ENCODE data around the gene TNK2. TPM values are rescaled to one million over a fixed set of nuclear protein-coding genes. Genes with fewer than 3 reads are reported as not detected.

Gene TNK2
- total RNA-seq, 3 donors from 2014 or later (not counting 1 experiment from before 2014, with no cell fraction given): 169 to 207 (median 171) TPM

DNA sequence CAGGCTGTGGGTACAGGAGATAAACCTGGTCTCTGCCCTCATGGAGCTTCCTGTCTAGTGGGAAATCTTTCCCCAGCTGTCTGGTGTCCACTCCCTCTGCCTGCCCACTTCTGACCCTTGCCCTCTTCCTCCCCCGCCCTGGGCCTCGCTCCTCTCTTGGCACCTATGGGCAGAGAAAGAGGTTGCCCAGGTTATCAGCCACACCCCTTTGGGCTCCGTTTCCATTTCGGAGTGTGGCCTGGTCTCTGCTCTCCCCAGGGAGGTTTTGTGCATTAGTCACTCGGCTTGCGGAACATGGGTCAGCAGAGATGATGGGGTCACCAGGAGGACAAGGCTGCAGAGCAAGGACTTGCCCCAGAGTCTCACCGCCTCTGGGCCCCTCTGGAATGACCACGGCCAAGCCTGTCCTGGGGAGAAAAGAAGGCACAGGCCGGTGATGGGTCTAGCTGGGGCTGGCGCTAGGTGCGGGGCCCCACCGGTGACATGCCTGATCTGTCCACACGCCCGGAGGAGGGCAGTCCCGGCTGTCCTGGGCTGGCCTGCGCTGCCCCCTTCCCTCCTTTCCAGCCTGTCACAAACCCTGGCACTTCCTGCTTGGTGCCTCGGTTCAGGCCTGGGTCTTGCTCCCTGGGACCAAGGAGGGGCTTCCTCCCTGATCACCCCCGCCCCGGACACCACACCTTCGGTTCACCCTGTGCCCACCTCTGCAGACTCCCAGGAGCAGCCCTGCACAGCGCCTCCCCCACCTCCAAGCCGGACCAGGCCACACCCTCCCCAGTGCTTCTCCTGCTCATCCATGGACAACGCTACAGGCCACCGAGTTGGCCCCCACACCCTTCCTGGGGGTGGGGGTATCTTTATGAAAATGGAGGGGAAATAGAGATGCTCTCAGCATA lies 61.0 kb downstream of the TNK2 start:
- TF ChIP-seq, protein P1, sequence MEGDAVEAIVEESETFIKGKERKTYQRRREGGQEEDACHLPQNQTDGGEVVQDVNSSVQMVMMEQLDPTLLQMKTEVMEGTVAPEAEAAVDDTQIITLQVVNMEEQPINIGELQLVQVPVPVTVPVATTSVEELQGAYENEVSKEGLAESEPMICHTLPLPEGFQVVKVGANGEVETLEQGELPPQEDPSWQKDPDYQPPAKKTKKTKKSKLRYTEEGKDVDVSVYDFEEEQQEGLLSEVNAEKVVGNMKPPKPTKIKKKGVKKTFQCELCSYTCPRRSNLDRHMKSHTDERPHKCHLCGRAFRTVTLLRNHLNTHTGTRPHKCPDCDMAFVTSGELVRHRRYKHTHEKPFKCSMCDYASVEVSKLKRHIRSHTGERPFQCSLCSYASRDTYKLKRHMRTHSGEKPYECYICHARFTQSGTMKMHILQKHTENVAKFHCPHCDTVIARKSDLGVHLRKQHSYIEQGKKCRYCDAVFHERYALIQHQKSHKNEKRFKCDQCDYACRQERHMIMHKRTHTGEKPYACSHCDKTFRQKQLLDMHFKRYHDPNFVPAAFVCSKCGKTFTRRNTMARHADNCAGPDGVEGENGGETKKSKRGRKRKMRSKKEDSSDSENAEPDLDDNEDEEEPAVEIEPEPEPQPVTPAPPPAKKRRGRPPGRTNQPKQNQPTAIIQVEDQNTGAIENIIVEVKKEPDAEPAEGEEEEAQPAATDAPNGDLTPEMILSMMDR (IDR thresholded peaks at IDR 0.05): no peak
- no peaks in the 10 kb centered on the region for H3K9me3 ChIP-seq (ENCODE audit: control insufficient read depth, insufficient read depth, low read length)
- DNase-seq (no peak), ATAC-seq (no peak)
- no peak overlapping the region for H3K27ac Mint-ChIP-seq
- H3K27me3 ChIP-seq (ENCODE audit: control insufficient read depth, insufficient read depth, low read length): no peaks in the 10 kb centered on the region
- H3K27me3 Mint-ChIP-seq (ENCODE audit: low read depth in 2 of 2): peaks cover 3 to 7% of the 10 kb centered on the region in 2 donors
- H3K4me3 ChIP-seq (ENCODE audit: low read length): no peak overlapping the region
- peaks cover 6% of the 10 kb centered on the region for H3K4me1 ChIP-seq (ENCODE audit: control insufficient read depth, insufficient read depth, low read length)
- no peak overlapping the region for H3K4me3 Mint-ChIP-seq
- no peaks in the 10 kb centered on the region for H3K9me3 Mint-ChIP-seq
- 95% methylated on average over 23 of the region's 24 CpGs for WGBS (ENCODE audit: insufficient coverage)
- H3K36me3 ChIP-seq (ENCODE audit: control insufficient read depth, insufficient read depth, low read length): no peaks in the 10 kb centered on the region
- intact Hi-C loops (cut with micrococcal nuclease): no loop called here
- H3K36me3 Mint-ChIP-seq: no peaks in the 10 kb centered on the region
- no peak overlapping the region for H3K27ac ChIP-seq (ENCODE audit: low read length)
- peaks cover 8 to 9% of the 10 kb centered on the region in 2 donors for H3K4me1 Mint-ChIP-seq

DNA sequence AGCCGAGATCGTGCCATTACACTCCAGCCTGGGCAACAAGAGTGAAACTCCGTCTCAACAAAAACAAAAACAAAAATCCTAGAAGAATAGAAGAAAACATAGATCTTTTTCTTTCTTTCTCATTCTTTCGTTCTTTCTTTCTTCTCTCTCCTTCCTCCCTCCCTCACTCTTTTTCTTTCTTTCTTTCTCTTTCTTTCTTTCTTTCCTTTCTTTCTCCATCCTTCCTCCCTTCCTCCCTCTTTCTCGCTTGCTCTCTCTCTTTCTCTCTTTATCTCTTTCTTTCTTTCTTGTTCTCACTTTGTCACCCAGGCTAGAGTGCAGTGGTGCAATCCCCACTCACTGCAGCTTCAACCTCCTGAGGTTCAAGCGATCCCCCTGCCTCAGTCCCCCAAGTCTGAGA lies 62.9 kb downstream of the TNK2 start:
- Mint-ChIP-seq H3K36me3 (no peaks in the 10 kb centered on the region), H3K4me3 (no peak overlapping the region), H3K9me3 (no peaks in the 10 kb centered on the region), H3K27me3 (ENCODE audit: low read depth in 2 of 2) (no peaks in the 10 kb centered on the region), H3K27ac (no peak overlapping the region), H3K4me1 (peaks cover 0 to under 1% of the 10 kb centered on the region in 2 donors)
- no peak overlapping the region for H3K4me3 ChIP-seq (ENCODE audit: low read length)
- TF ChIP-seq, protein P1 (IDR thresholded peaks at IDR 0.05): no peak
- no peaks in the 10 kb centered on the region for H3K36me3 ChIP-seq (ENCODE audit: control insufficient read depth, insufficient read depth, low read length)
- H3K27me3 ChIP-seq (ENCODE audit: control insufficient read depth, insufficient read depth, low read length): no peaks in the 10 kb centered on the region
- H3K4me1 ChIP-seq (ENCODE audit: control insufficient read depth, insufficient read depth, low read length): no peaks in the 10 kb centered on the region
- no peak overlapping the region for H3K27ac ChIP-seq (ENCODE audit: low read length)
- no peak for DNase-seq
- intact Hi-C loops (cut with micrococcal nuclease): no loop called here
- 94% methylated on average over 5 of the region's 6 CpGs for WGBS (ENCODE audit: insufficient coverage)
- H3K9me3 ChIP-seq (ENCODE audit: control insufficient read depth, insufficient read depth, low read length): no peaks in the 10 kb centered on the region
- no peak for ATAC-seq

DNA sequence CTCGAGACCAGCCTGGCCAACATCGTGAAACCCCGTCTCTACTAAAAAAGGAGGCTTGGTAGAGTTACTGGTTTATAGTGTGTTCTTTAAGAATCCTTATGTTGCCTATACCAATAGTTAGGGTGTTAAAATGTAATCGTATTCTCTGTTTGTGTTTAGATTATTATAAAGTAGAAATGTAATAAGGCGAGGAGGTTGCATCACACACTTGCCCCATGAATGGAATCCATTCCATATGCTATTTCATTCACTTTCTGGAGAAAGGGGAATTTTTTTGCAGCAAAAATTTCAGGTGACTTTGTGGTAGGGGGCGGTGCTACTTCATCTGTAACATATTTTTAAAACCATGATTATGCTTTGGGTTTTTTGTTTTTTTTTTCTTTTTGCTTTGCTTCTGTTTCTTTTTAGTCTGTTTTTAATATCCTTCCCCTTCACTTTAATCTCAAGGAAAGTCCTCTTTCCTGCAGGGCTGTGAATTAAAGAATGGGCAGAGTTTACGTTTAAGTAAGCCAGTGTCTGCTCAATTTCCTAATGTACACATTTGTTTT lies 63.6 kb downstream of the TNK2 start:
- H3K27me3 ChIP-seq (ENCODE audit: control insufficient read depth, insufficient read depth, low read length): no peaks in the 10 kb centered on the region
- WGBS (ENCODE audit: insufficient coverage): 92% methylated on average over 3 of the region's 7 CpGs
- H3K27ac Mint-ChIP-seq: no peak overlapping the region
- H3K27ac ChIP-seq (ENCODE audit: low read length): no peak overlapping the region
- H3K4me1 Mint-ChIP-seq: no peaks in the 10 kb centered on the region
- H3K36me3 Mint-ChIP-seq: no peaks in the 10 kb centered on the region
- ATAC-seq (no peak), DNase-seq (no peak)
- no peak overlapping the region for H3K4me3 ChIP-seq (ENCODE audit: low read length)
- no peaks in the 10 kb centered on the region for H3K36me3 ChIP-seq (ENCODE audit: control insufficient read depth, insufficient read depth, low read length)
- H3K27me3 Mint-ChIP-seq (ENCODE audit: low read depth in 2 of 2): no peaks in the 10 kb centered on the region
- H3K4me3 Mint-ChIP-seq: no peak overlapping the region
- no peaks in the 10 kb centered on the region for H3K9me3 Mint-ChIP-seq
- no peaks in the 10 kb centered on the region for H3K4me1 ChIP-seq (ENCODE audit: control insufficient read depth, insufficient read depth, low read length)
- H3K9me3 ChIP-seq (ENCODE audit: control insufficient read depth, insufficient read depth, low read length): no peaks in the 10 kb centered on the region
- intact Hi-C loops (cut with micrococcal nuclease): no loop called here
- TF ChIP-seq, protein P1 (IDR thresholded peaks at IDR 0.05): no peak

Measured in natural killer cell (primary cell).